ENCODE data around the gene FARS2.
A peak's percentile ranks its signal among the peaks of the same experiment; 100 is the strongest.

Gene FARS2

DNA sequence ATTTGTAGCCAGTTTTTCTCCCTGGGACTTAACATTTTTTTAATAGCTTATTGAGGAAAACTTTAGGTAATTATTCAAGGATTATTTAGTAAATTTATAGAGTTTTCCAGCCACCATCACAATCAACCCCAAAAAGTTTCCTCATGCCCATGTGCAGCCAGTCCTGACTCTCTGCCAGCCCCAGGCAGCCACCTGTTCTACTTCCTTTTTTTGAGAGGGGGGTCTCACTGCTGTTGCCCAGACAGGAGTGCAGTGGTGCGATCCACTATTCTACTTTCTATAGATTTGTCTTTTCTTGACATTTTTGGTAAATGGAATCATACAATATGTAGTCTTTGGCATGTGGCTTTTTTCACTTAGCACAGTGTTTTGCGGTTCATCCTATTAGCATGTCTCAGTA lies 200.1 kb downstream of the FARS2 start:
- no peak for DNase-seq (ENCODE audit: low spot score)
- FAIRE-seq, result no peak

DNA sequence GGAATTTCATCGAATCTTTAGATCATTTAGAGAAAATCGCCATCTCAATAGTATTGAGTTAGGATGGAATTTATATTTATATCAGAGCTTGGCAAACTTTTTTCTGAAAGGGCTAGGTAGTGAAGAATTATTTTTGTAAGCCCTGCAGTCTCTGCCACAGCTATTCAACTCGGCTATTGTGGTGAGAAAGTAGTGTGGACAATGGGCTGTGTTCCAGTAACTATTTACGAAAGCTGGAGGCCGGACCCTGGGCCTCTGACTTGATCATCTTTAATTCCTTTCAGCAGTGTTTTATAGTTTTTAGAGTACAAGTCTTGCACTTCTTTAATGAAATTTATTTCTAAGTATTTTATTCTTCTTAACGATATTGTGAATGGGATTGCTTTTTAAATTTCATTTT lies 201.5 kb downstream of the FARS2 start:
- DNase-seq (ENCODE audit: low spot score) (no peak), FAIRE-seq (no peak)

DNA sequence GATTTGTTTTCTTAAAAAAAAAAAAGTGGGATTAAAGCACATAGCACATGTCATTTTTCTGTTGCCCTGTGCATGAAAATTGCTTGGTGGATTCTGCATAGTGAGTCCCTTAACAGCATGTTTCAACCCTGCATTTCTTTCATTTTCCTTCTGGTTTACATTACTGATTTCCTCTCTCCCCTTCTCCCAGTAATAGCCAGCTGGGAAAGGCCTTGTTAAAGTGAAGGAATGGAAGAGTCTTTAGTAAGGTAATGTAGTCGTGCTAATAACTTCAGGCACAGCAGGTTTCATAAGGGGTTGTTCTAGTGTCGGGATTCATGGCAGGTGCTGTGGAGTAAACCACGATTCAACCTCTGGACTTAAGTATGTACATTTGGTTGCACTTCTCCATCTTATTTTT lies 202.4 kb downstream of the FARS2 start:
- DNase-seq (ENCODE audit: low spot score), result no peak
- no peak for FAIRE-seq

DNA sequence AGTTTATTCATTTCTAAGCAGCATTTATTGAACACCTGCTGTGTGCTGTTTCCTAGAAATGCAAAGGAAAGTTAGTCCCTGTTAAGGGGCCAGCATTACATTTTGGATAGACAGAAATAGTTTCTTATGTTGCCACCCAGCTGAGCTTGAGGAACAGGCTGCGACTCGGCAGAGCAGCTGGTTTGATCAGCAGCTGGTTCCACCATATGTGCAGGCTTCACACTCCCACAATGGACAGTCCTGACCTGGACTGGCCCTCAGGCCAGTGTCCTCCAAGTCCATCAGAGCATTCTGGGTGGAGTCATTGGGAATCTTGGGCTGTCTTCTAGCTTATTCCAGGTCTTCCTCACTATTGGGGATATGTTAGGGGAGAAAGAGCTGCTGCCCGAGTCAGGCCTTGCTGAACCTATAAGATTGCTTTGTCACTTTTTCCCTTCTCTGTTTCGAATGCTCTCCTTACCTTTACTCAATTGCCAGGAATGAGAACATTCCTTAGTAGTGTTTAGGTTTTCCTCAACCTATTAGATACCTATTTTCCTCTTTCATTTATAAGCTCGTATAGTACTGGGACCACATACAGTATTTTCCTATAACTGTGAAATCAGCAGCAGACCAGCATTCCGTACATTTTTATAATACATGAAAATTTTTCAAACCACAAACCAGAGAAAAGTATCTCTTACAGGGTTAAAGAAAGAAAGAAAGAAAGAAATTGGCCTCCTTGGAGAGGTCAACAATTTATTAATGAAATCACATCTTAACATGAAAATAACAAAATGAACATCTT lies 203.0 kb downstream of the FARS2 start:
- FAIRE-seq (no peak), DNase-seq (ENCODE audit: low spot score) (no peak)

DNA sequence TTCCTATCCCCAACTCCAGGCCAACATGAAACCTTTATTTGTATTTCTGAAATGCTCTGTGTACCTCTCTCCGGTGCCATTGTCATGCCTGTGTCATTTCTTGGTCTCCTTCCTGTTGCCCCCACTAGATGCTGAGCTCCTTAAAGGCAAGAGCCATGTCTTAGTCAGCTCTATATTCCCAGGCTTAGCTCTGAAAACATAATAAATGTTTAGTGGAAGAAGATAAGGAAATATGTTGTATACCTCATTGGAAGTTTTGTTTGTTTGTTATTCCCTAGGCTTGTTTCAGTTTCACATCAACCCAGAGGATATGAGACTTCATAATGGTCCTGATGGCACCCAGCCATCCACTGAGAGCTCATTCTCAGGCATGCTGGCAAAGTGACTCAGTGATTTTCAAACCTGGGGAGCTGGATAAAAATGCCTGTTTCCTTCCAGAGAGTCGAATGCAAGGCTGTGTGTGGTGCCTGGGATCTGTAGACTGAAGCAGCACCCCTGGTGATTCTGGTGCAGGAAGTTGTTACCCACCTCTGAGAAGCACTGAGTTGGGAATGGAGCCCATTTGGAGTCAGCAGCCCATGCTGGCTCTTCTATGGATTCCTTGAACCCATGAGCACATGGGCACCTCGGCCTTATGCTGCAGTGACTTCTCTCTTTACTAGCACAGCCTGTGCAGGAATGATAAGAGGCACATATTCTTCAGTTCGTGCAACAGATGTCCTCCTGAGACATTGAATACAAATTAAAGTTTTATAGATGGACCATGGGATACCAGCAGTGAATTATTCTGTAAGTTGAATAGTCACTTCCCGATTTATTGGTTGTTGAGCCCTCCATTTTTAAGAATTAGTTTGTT lies 205.2 kb downstream of the FARS2 start:
- no peak for FAIRE-seq
- DNase-seq (ENCODE audit: low spot score), result no peak

DNA sequence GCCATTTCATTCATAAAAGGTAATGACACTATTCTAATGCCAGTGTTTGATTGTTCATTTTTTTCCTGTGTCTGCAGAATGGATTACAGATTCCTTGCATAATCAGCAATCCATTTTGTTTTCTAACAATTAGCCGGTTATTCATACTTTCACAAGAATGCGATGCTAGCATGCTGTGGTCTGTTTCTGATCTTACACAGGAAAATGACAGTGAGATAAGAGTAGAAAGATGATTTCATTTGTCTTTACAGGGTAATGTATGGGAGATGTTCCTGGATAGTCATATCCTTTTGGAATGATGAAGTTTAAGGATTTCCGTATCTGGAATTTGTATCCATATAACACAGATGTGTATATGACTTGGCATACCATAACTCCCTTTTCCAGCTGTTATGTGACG lies 207.3 kb downstream of the FARS2 start:
- no peak for FAIRE-seq
- no peak for DNase-seq (ENCODE audit: low spot score)

DNA sequence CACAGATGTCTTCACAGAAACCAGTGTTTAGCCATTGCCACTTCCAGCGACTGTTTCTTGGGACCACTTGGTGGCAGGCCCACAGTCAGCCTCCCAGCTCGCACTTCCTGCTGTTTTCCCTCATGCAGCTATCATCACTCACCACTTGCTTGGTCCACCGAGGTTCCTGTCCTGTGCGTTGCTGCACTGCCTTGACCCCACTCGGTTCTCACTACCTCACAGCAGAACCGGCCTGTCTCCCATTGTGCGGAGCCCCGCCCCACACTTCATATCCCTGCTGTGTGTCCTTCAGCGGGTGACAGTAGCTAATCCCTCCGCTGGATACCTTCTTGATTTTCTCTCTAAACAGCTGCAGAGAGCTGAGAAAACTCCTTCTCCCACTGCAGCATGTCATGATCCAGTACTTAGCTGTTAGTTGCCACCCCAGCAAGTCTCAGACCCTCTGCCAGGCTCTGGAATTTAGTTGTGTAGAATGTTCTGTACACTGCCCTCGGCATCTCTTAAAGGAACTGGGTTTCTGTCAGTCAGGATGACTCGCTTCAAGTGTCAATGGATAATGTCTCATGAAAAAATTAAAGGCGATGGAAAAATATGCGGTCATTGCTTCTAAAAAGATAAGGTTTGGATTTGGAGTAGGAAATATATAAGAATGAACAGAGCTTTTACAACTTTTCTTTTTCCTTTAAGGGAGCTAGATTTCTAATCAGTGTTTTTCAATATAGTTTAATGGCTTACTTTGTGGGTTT lies 208.0 kb downstream of the FARS2 start:
- no peak for FAIRE-seq

DNA sequence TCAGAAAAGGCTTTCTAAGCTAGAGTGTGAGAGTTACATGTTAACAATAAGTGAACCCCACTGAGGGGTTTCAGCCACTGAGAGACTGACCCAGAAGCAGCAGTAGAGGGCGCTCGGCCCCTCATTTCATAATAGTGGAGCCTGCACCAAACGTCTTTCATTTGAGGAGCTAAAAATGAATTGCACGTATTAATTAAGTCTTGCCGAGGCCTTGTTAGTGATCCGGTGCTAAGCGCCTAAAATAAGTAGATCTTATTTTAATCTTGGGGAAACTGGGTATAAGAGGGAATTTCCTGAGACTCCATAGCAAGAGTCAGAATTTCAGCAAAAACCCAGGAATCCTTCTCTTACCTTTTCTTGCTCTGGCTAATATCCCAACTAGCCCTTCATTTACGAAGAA lies 209.7 kb downstream of the FARS2 start:
- FAIRE-seq (no peak), DNase-seq (ENCODE audit: low spot score) (no peak)

More for the DNA sequence above, 208.0 kb downstream of the FARS2 start:
- no peak for DNase-seq (ENCODE audit: low spot score)

DNA sequence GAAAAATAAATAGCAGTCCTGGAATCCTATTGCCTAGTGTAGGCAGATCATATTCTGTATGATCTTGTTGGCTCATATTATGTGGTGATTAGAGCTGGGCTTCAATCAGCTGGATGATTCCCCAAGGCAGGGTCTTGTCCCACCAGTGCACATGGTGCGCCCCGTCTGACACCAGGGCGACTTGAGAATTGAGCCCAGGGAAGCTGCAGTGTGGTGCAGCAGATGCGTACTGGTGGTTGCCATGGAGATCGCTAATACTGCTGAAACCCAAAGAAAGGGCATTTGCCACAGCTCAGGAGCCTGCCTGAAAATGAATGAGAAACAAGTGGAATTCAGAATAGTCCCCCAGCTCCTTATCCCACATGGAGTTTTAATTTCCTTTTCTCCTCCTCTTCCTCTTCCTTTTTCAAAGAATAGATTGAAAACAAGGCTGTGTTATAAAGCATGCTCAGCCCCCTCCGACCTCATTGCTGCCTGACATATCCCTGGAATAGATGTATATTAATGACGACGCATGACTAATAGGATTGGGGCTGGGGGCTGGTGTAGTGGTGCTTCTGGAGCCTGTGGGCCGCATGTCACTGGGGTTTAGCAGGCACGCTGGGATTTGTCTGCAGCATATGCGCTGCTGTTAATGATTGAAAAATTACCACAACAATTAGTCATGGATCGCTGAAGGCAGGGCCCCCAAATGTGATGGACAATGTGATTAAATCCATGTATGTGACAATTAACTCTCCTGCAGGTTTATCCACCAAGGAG lies 210.5 kb downstream of the FARS2 start:
- DNase-seq (ENCODE audit: low spot score) (peak; percentile 14), FAIRE-seq (peak; percentile 25)

DNA sequence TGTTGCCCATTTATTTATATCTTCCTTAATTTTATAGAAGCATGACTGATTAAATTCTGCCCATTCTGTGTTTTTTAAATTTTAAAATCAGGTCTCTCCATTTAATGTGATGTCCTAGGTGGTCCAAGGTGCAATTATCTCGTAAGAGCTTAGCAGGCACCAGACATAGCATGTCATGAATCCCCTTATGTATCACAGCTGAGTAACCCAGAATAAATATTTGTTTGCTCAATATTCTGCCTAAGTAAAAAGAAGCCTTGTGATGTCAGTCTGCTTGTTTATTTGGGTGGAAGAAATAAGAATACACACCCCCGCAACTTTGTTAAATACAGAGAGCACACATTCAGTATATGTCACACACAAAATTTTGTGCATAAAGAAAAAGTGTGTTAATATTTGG lies 211.3 kb downstream of the FARS2 start:
- no peak for DNase-seq (ENCODE audit: low spot score)
- FAIRE-seq, result no peak

DNA sequence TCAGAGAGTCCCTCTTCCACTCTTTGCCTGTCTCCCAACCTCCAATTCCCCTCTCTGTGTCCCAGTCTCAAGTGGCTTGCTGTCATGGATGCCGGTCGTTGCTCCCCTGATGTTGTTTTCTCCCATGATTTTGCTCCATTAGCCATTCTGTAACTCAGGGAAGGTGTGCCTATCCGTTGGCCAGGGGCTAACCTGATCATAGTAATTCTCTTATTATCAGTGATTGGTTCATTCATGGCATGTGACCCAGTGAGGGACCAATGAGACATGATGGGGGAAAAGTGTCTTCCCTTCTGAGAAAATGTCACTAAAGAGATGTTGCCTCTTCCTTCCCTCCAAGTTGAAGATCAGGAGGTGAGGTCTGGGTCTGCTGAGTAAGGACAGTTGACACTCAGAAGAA lies 214.5 kb downstream of the FARS2 start:
- FAIRE-seq (no peak), DNase-seq (ENCODE audit: low spot score) (no peak)

DNA sequence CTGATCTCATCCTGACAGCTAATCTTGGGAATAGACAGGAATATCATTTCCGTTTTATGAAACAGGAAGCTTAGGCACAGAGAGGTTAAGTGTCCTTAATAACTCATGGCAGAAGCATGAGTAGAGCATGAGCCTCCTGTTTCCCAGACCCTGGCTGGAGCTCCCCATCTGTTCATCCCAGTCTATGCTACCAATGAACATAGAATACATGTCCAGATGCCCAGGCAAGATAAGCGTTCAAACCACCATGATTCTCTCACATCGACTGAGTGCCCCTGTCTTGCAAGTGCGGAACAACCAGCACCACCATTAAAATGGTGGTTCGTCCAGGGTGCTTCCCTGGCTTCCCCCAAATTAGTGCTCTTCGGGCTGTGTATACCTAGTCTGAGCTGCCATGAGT lies 217.1 kb downstream of the FARS2 start:
- DNase-seq (ENCODE audit: low spot score) (no peak), FAIRE-seq (no peak)

DNA sequence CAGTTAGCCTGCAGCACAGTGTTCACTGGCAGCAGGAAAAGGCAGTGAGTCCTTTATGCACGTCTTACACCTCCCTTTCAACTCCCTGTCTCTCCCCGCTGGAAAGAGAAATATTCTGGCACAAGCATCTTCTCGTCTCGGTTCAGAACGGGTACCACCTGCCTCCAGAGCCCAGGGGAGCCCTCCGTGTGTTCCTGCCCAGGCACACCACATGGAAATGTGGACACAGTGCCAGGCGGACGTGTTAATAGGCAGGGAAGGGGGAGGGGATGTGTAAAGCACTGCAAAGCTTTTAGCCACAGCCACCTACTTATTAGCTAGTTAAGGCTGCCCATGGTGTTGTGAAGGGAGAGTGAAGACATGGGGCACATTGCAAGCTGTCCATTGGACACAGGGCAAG lies 219.7 kb downstream of the FARS2 start:
- DNase-seq (ENCODE audit: low spot score) (no peak), FAIRE-seq (no peak)

DNA sequence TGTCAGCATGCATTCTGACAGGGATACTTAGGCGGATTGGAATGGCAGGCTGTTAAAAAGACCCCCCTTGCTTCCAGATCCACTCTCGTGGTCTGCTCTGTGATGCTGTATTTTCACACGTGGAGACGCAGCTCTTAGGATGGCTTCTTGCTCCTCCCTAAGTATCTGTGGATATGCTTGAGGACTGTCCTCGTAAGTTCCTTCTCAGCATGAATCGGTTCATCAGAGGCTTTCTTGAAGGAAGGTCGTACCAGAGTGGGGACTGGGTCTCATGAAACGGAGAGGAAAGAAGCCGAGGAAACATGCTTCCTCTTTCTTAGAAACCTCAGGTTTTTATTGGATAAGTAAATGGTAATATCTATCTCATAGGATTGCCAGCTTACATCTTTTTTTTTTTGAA lies 220.4 kb downstream of the FARS2 start:
- DNase-seq (ENCODE audit: low spot score), result no peak
- FAIRE-seq, result no peak

DNA sequence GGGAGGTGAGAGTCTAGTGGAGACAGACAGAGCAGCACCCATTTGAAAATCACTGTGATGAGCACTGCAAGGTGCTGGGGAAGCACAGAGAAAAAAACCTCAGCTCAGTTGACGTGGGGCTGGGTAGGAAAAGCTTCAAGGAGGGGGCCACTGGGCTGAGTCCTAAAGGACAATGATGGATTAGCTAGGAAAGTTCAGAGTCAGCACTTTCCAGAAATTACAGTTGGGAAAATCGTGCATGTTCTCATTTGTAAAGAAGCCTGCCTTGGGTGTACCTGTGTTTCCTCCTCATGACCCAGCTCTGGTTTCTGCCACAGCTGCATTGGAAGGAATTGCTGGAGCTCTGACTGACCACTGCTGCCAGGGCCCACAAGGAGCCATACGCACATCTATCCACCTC lies 221.3 kb downstream of the FARS2 start:
- DNase-seq (ENCODE audit: low spot score), result no peak
- no peak for FAIRE-seq

DNA sequence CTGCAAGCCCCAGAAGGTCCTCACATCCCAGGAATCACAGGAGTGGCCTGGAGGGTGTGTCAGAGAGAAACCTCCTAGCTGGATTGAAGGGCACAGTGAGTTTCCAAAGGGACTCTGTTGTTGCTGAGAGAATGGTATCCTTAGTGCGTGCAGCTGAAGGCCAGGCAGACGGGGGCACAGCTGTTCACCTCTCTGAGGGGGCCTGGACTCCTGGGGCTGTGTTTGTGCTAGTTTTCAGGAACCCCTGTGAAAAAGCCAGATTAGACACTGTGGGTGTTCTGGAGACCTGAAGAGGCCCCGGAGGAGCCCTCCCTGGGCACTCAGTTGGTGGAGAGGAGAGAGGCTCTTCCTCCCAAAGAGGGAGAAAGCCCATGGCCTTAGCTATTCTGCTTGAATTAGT lies 223.4 kb downstream of the FARS2 start:
- FAIRE-seq (no peak), DNase-seq (ENCODE audit: low spot score) (no peak)

DNA sequence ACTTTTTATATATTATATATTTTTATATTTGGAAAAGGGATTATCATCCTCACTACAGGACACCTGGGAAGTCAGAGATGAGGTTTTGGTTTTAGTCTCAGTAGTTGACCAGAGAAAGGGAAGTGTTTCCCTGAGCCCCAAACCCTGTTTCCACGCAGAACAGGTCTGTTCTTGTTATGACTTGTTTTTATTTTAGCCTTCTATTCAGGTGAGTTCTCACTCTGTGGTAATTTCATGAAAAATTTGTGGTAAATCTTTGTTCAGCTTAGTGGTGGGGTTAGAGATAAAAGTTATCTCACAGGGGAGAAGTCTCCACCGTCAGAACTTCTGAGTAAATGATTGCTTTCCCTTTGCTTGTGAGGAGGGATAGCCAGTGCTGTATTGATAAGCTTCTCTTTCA lies 224.9 kb downstream of the FARS2 start:
- FAIRE-seq (no peak), DNase-seq (ENCODE audit: low spot score) (no peak)

DNA sequence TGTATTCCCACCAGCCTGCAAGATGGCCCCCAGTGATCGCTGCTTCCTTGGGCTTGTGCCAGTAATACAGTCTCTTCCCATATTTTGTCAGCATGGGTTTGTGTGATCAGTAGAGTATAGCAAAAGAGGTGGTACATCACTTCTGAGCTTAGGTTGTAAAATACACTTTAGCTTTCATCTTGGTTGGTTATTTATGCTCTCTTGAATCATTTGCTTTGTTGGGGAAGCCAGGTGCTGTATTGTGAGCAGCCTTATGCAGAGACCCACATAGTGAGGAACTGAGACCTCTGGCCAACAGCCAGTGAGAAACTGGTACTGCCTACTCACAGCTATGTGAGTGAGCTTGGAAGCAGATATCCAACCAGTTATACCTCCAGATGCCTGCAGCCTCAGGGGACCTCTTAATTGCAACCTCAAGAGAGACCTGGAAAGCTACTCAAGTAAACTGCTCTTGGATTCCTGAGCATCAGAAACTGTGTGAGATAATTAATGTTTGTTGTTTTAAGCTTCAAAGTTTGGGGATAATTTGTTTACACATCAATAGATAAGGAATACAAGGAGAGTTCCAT lies 229.3 kb downstream of the FARS2 start:
- no peak for DNase-seq (ENCODE audit: low spot score)
- no peak for FAIRE-seq

DNA sequence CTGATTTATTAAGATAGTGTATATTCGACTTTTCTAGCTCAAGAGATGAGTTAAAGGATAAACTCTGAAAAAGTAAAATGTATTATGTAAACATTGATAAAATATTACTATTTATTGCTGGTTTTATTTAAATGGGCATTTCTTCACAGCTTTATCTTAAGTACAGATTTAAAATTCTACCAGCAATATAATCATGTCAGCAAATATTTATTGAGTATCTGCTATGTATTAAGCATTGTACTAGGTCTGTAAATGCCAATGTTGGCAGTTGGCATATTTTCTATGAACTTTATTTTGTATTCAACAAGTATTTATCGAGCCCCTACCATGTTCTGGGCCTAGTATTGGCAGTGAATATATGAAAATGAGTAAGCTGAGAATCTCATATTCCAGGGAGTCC lies 231.0 kb downstream of the FARS2 start:
- FAIRE-seq, result no peak
- no peak for DNase-seq (ENCODE audit: low spot score)

DNA sequence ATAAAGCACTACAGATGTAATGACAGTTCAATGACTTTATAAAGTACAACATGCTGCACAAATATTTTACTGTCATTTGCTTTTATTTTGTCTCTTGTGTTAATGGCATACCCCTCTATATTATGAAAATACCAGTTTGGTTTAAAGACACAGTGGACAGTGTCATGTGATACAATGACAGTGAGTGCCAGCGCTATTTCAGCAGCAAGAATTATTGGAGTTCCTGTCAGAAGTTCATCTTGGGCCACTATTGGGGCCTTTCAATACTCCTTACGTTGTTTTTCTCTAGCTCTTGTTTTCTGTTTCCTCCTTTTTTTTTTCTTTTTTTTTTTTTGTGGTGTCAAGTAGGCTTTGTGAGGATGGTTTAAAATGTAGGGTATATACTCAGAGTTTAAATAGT lies 232.5 kb downstream of the FARS2 start:
- no peak for FAIRE-seq
- no peak for DNase-seq (ENCODE audit: low spot score)

Data from RCC 7860 (cell line).